Vagina (tissue), 2 donors: Measurements from ENCODE around the gene PODXL. TPM values are rescaled to one million over a fixed set of nuclear protein-coding genes. Genes with fewer than 3 reads are reported as not detected.

Experiments
- DNase-seq, 2 donors: peaks; one replicate each; pipeline ENCODE4 v3.0.0-alpha.2; 2017; ENCODE audit errors: extremely low spot score in 2 of 2
- H3K27ac ChIP-seq: fragments of 200-600 bp; sonication (generic); one replicate; pipeline ENCODE4 v1.5.1; 2019
- H3K27me3 ChIP-seq: fragments of 200-600 bp; sonication (generic); one replicate; pipeline ENCODE4 v1.5.1; 2019
- H3K36me3 ChIP-seq, 2 donors: fragments of 200-600 bp; sonication (generic); one replicate each; pipeline ENCODE4 v1.5.1; 2017 to 2019
- H3K4me1 ChIP-seq: fragments of 200-600 bp; sonication (generic); one replicate; pipeline ENCODE4 v1.5.1; 2019
- H3K4me3 ChIP-seq, 2 donors: fragments of 200-600 bp; sonication (generic); 1 replicate in 1 of 2; 2 replicates in 1 of 2; pipeline ENCODE4 v1.5.1; 2016 to 2019
- H3K9me3 ChIP-seq: fragments of 200-600 bp; sonication (generic); one replicate; pipeline ENCODE4 v1.5.1; 2019
- POLR2A ChIP-seq, 2 donors: fragments of 450-650 bp; IDR thresholded peaks; one replicate each; pipeline ENCODE4 v1.6.1; 2017; ENCODE audit warnings: antibody characterized with exemption in 2 of 2, mild to moderate bottlenecking in 2 of 2, moderate library complexity in 2 of 2
- POLR2AphosphoS5 ChIP-seq, 2 donors: sonication (generic); formaldehyde crosslinking; IDR thresholded peaks; one replicate each; pipeline ENCODE4 v1.9.0; 2017; ENCODE audit warnings: antibody characterized with exemption in 2 of 2, mild to moderate bottlenecking in 2 of 2, low read depth in 1 of 2; ENCODE audit not compliant: insufficient read depth in 1 of 2
- intact Hi-C: fragments of 100-400 bp; cut with DNase I; formaldehyde crosslinking; loops from one replicate; pipeline ENCODE4 v1.15.1; 2023
- total RNA-seq: library from RNA; depleted of rRNA; stranded (reverse); fragments of >200 nt; gene quantifications from one replicate; pipeline ENCODE4 v1.2.3, GENCODE V29; 2016
- TF ChIP-seq, protein P1 (sequence below), 3 experiments: fragments of 450-650 bp in 2 of 3; fragments of 200-600 bp in 1 of 3; sonication (generic) in 1 of 3; IDR thresholded peaks; one replicate each; pipeline ENCODE4 v1.5.1; 2017 to 2019; ENCODE audit warnings: antibody characterized with exemption in 3 of 3, mild to moderate bottlenecking in 2 of 3, moderate library complexity in 2 of 3

PODXL gene
- total RNA-seq, 1 donor from 2014 or later: 26.0 TPM

- Histone ChIP-seq H3K4me3 (no peak overlapping the region), H3K9me3 (no peaks in the 10 kb centered on the region), H3K27me3 (no peaks in the 10 kb centered on the region), H3K36me3 (no peaks in the 10 kb centered on the region), H3K4me1 (no peaks in the 10 kb centered on the region), H3K27ac (no peak overlapping the region)
- intact Hi-C loops: no loop called here
- no peak for DNase-seq
- TF ChIP-seq, protein P1, sequence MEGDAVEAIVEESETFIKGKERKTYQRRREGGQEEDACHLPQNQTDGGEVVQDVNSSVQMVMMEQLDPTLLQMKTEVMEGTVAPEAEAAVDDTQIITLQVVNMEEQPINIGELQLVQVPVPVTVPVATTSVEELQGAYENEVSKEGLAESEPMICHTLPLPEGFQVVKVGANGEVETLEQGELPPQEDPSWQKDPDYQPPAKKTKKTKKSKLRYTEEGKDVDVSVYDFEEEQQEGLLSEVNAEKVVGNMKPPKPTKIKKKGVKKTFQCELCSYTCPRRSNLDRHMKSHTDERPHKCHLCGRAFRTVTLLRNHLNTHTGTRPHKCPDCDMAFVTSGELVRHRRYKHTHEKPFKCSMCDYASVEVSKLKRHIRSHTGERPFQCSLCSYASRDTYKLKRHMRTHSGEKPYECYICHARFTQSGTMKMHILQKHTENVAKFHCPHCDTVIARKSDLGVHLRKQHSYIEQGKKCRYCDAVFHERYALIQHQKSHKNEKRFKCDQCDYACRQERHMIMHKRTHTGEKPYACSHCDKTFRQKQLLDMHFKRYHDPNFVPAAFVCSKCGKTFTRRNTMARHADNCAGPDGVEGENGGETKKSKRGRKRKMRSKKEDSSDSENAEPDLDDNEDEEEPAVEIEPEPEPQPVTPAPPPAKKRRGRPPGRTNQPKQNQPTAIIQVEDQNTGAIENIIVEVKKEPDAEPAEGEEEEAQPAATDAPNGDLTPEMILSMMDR (IDR thresholded peaks at IDR 0.05): no peak
- TF ChIP-seq POLR2A (IDR thresholded peaks at IDR 0.05) (no peak), POLR2AphosphoS5 (IDR thresholded peaks at IDR 0.05; ENCODE audit: insufficient read depth in 1 of 2, low read depth in 1 of 2) (no peak)
Measured at GRCh38 chr7:131591687-131592319, 35.4 kb upstream of the PODXL start.

GRCh38 chr7:131587315-131587923 lies 31.0 kb upstream of the PODXL start:
- intact Hi-C loops: no loop called here
- H3K9me3 ChIP-seq: no peaks in the 10 kb centered on the region
- no peaks in the 10 kb centered on the region for H3K27me3 ChIP-seq
- H3K36me3 ChIP-seq: no peaks in the 10 kb centered on the region
- H3K4me1 ChIP-seq: no peaks in the 10 kb centered on the region
- H3K4me3 ChIP-seq: no peak overlapping the region
- no peak overlapping the region for H3K27ac ChIP-seq
- TF ChIP-seq, protein P1 (IDR thresholded peaks at IDR 0.05): no peak
- TF ChIP-seq POLR2AphosphoS5 (IDR thresholded peaks at IDR 0.05; ENCODE audit: insufficient read depth in 1 of 2, low read depth in 1 of 2) (no peak), POLR2A (IDR thresholded peaks at IDR 0.05) (no peak)
- no peak for DNase-seq

GRCh38 chr7:131586759-131587158 lies 30.3 kb upstream of the PODXL start:
- no peak overlapping the region for H3K27ac ChIP-seq
- H3K9me3 ChIP-seq: no peaks in the 10 kb centered on the region
- intact Hi-C loops: no loop called here
- H3K4me1 ChIP-seq: no peaks in the 10 kb centered on the region
- H3K4me3 ChIP-seq: no peak overlapping the region
- TF ChIP-seq POLR2A (IDR thresholded peaks at IDR 0.05) (no peak), POLR2AphosphoS5 (IDR thresholded peaks at IDR 0.05; ENCODE audit: insufficient read depth in 1 of 2, low read depth in 1 of 2) (no peak)
- TF ChIP-seq, protein P1 (IDR thresholded peaks at IDR 0.05): no peak
- H3K36me3 ChIP-seq: no peaks in the 10 kb centered on the region
- DNase-seq: no peak
- no peaks in the 10 kb centered on the region for H3K27me3 ChIP-seq

DNA sequence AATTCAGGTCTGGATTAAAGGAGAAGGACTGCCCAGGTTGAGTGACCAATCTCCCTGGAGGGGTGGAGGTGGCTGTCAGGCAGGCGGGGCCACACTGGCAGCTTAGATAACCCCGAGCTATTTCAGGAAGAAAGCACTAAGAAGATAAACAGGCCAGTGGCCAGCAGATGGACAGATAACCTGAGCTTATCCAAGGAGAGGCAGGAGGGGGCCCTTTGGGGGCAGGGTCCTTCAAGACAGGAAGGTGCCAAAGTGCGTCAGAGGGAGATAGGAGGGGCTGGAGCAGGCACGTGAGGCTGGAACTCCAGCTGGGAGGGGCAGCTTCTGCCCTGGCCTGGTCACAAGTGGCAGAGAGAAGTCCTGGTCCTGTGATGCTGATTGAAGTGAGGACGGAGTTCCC lies 29.8 kb upstream of the PODXL start:
- intact Hi-C loops: no loop called here
- H3K36me3 ChIP-seq: no peaks in the 10 kb centered on the region
- TF ChIP-seq, protein P1 (IDR thresholded peaks at IDR 0.05): no peak
- no peak for TF ChIP-seq POLR2A (IDR thresholded peaks at IDR 0.05)
- no peak for TF ChIP-seq POLR2AphosphoS5 (IDR thresholded peaks at IDR 0.05; ENCODE audit: insufficient read depth in 1 of 2, low read depth in 1 of 2)
- H3K4me3 ChIP-seq: no peak overlapping the region
- H3K27ac ChIP-seq: no peak overlapping the region
- H3K4me1 ChIP-seq: no peaks in the 10 kb centered on the region
- DNase-seq: no peak
- H3K9me3 ChIP-seq: no peaks in the 10 kb centered on the region
- H3K27me3 ChIP-seq: no peaks in the 10 kb centered on the region

- DNase-seq: no peak
- TF ChIP-seq POLR2A (IDR thresholded peaks at IDR 0.05) (no peak), POLR2AphosphoS5 (IDR thresholded peaks at IDR 0.05; ENCODE audit: insufficient read depth in 1 of 2, low read depth in 1 of 2) (no peak)
- TF ChIP-seq, protein P1 (IDR thresholded peaks at IDR 0.05): no peak
- H3K4me1 ChIP-seq: no peaks in the 10 kb centered on the region
- intact Hi-C loops: no loop called here
- H3K27ac ChIP-seq: no peak overlapping the region
- H3K4me3 ChIP-seq: no peak overlapping the region
- H3K27me3 ChIP-seq: no peaks in the 10 kb centered on the region
- H3K36me3 ChIP-seq: no peaks in the 10 kb centered on the region
- H3K9me3 ChIP-seq: no peaks in the 10 kb centered on the region
Measured at GRCh38 chr7:131583430-131583829, 27.0 kb upstream of the PODXL start.
